Activated naive CD4-positive, alpha-beta T cell treated with anti-CD3 and anti-CD28 coated beads, Interleukin-2, amount 10 ng/mL, durations not matched to agents 7 days and 5 days (primary cell): ENCODE measurements around the gene WDR70.

Experiments used
- CTCF ChIA-PET: fragments of 350-600 bp; sonication (Branson Sonifier 250); formaldehyde crosslinking; loops from one replicate; lab custom pipeline; 2021; ENCODE audit warnings: antibody characterized with exemption; lab: Charles Lee
- DNase-seq: peaks from one replicate; pipeline ENCODE4 v3.0.0-alpha.2; 2020
- H3K27ac Mint-ChIP-seq: one replicate; pipeline ENCODE4 v1.8.0; 2021; ENCODE audit warnings: mild to moderate bottlenecking, moderate library complexity, mixed read lengths
- H3K27me3 Mint-ChIP-seq: one replicate; pipeline ENCODE4 v1.8.0; 2021; ENCODE audit warnings: mild to moderate bottlenecking, mixed read lengths
- H3K36me3 Mint-ChIP-seq: one replicate; pipeline ENCODE4 v1.8.0; 2021; ENCODE audit warnings: mixed read lengths
- H3K4me1 Mint-ChIP-seq: one replicate; pipeline ENCODE4 v1.8.0; 2021; ENCODE audit warnings: mixed read lengths
- H3K4me3 Mint-ChIP-seq: one replicate; pipeline ENCODE4 v1.8.0; 2021; ENCODE audit warnings: mild to moderate bottlenecking, moderate library complexity, mixed read lengths
- H3K9me3 Mint-ChIP-seq: one replicate; pipeline ENCODE4 v1.8.0; 2021; ENCODE audit warnings: mixed read lengths

The WDR70 gene

DNA sequence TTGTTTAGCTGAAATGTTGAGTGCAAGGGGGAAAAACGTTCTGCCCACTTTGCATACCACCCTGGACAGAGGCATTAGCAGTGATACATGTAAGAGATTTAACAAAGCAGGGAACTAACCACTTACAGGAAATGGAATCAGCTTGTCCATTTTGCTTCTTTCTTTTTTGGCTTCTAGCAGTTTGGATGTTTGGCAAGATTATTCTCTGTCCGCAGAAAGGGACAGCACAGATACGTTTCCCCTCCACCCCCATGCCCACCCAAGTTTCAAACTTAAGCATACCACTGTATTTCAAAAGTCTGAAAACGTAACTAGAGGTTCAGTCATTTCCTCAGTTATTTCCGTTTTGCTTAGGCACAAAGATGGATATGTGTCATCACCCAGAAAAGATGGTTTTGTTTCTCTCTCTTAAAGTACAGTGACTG, 342.3 kb downstream of the WDR70 start:
- DNase-seq, result no peak
- H3K27ac Mint-ChIP-seq, result peak overlapping the region; percentile 84
- CTCF ChIA-PET, result interaction anchor here (1.0 kb wide), 1 partner anchor 13 kb away, joined by 3 read pairs; no protein-coding TSS in a partner anchor

DNA sequence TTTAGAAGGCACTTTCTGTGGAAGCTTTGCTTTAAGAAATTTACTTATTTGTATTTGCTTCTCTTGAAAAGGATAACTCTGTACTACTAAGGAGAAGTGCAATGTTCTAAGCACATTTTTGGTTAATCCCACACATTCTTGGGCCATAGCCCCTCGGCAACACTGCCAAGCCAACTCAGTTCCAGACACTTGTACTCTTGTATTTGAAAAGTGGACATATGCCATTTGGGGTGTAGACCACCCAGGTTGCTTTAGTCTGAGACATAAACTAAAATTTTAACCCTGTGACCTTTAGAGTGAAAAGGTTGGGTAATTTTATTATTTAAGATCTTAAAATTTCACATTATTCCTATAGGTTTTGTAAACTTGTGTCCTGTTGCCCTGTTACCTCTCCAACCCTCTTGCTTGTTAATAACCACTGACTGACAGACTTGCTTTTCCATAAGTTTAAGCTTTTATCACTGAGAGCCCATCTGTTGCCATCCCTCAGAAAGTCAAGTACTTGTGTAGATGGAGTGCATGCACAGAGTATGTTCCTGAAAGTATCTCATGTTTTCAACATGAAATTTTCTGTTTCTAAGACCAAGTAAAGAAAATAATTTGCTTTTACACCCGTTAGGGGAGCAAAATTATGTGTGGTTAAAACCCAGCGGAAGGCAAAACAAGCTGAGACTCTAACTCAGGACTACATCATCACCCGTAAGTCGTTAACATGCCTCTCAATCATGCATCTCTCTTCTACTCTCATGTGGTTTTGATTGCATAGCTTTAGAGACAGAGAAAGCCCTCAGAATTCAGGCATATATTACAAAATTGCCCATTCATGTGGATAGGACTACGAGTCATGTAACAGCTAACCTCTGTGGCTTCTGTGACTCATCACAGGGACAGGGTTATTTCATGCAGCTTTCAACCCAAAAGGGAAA, 343.4 kb downstream of the WDR70 start:
- H3K36me3 Mint-ChIP-seq, result peaks cover 22% of the 10 kb centered on the region
- H3K4me1 Mint-ChIP-seq, result peaks cover 24% of the 10 kb centered on the region
- no peak overlapping the region for H3K4me3 Mint-ChIP-seq
- DNase-seq, result peak; percentile 30
- H3K9me3 Mint-ChIP-seq, result no peaks in the 10 kb centered on the region
- CTCF ChIA-PET, result interaction anchor here (1.0 to 3.1 kb wide), 6 partner anchors 12 to 309 kb away, joined by 3 to 17 read pairs (median 7); no protein-coding TSS in a partner anchor
- H3K27ac Mint-ChIP-seq, result peak overlapping the region; percentile 46
- no peaks in the 10 kb centered on the region for H3K27me3 Mint-ChIP-seq

More for the DNA sequence above, 342.3 kb downstream of the WDR70 start:
- no peaks in the 10 kb centered on the region for H3K9me3 Mint-ChIP-seq
- peaks cover 17% of the 10 kb centered on the region for H3K36me3 Mint-ChIP-seq
- H3K27me3 Mint-ChIP-seq, result no peaks in the 10 kb centered on the region
- H3K4me3 Mint-ChIP-seq, result no peak overlapping the region
- peaks cover 24% of the 10 kb centered on the region for H3K4me1 Mint-ChIP-seq

DNA sequence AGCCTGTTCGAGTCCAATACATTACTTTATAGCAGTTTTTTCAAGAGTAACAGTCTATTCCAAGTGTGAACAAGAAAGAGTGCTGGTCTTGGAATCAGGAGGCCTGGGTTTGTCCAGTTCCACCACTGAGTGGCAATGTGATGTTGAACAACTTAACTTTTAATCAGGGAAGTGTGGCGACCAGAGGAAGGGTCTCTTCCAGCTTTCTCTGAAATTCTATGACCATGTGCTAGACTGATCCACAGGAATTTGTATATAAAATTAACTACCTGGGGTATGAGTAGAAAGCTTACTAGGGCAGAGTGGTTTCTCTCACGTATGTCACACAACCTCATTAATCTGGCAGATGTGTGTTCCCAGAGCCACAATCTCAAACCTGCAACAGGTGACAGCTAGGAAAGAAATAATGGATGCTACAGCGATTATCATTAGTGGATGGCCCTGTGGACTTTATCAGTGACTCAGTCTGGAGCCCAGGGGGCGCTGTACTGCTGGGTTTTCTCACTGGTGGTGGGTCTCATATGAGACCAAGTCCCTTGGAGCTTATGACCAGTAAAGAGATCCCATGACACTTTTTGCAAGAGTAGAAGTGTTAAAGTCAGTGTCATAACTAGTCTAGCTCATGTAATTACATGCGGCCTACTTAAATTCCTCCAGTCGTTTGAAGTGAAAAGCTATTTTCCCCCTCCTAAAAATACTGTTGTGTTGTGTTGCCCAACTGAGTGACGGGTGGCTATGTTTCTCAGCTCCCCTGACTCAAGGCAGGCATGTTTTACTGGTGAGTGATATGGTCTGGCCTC, 344.2 kb downstream of the WDR70 start:
- H3K36me3 Mint-ChIP-seq, result peaks cover 23% of the 10 kb centered on the region
- H3K9me3 Mint-ChIP-seq, result no peaks in the 10 kb centered on the region
- no peak overlapping the region for H3K27ac Mint-ChIP-seq
- H3K4me3 Mint-ChIP-seq, result no peak overlapping the region
- no peaks in the 10 kb centered on the region for H3K27me3 Mint-ChIP-seq
- peaks cover 24% of the 10 kb centered on the region for H3K4me1 Mint-ChIP-seq
- no peak for DNase-seq
- CTCF ChIA-PET, result interaction anchor here (0.8 to 3.1 kb wide), 7 partner anchors 12 to 310 kb away, joined by 3 to 17 read pairs (median 7); no protein-coding TSS in a partner anchor

GRCh38 chr5:37724395-37725125, 345.4 kb downstream of the WDR70 start:
- Mint-ChIP-seq H3K9me3 (no peaks in the 10 kb centered on the region), H3K27me3 (no peaks in the 10 kb centered on the region), H3K4me1 (peaks cover 24% of the 10 kb centered on the region), H3K27ac (no peak overlapping the region), H3K36me3 (peaks cover 29% of the 10 kb centered on the region), H3K4me3 (no peak overlapping the region)
- CTCF ChIA-PET, result interaction anchor here (1.2 to 3.1 kb wide), 3 partner anchors 11 to 15 kb away, joined by 3 to 16 read pairs (median 9); no protein-coding TSS in a partner anchor
- no peak for DNase-seq

DNA sequence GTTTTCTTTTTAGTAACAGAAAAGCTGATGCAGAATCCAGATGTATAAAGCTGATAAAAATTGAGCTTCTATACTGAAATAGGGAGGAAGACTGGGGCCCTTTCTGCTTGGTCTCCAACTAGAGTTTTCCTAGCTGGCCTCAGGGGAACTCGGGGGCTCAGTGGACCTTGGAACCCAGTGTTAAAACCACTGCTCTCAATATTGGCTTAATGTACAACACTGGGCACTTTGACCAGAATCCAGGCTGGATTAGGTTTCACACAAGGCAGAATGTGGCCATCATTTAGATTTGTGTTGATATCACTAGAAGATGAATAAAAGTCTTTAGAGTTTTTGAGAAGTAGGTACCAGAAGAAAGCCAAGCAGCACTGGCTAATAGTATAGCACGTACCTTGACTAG, 346.1 kb downstream of the WDR70 start:
- no peak overlapping the region for H3K4me3 Mint-ChIP-seq
- H3K4me1 Mint-ChIP-seq, result peaks cover 24% of the 10 kb centered on the region
- H3K36me3 Mint-ChIP-seq, result peaks cover 32% of the 10 kb centered on the region
- no peaks in the 10 kb centered on the region for H3K9me3 Mint-ChIP-seq
- H3K27me3 Mint-ChIP-seq, result no peaks in the 10 kb centered on the region
- no peak for DNase-seq
- H3K27ac Mint-ChIP-seq, result no peak overlapping the region
- CTCF ChIA-PET, result interaction anchor here (1.2 to 3.1 kb wide), 2 partner anchors 10 to 13 kb away, joined by 9 to 16 read pairs; no protein-coding TSS in a partner anchor

- H3K4me3 Mint-ChIP-seq, result no peak overlapping the region
Observed at GRCh38 chr5:37727238-37727637, 348.1 kb downstream of the WDR70 start.

GRCh38 chr5:37730896-37731455, 351.9 kb downstream of the WDR70 start:
- DNase-seq, result no peak
- H3K9me3 Mint-ChIP-seq, result no peaks in the 10 kb centered on the region
- H3K4me1 Mint-ChIP-seq, result peaks cover 3% of the 10 kb centered on the region
- H3K27ac Mint-ChIP-seq, result no peak overlapping the region
- no peaks in the 10 kb centered on the region for H3K27me3 Mint-ChIP-seq
- CTCF ChIA-PET, result no interaction called here
- peaks cover 21% of the 10 kb centered on the region for H3K36me3 Mint-ChIP-seq
- H3K4me3 Mint-ChIP-seq, result no peak overlapping the region

More at GRCh38 chr5:37727238-37727637, 348.1 kb downstream of the WDR70 start:
- CTCF ChIA-PET, result no interaction called here
- DNase-seq, result no peak
- Mint-ChIP-seq H3K9me3 (no peaks in the 10 kb centered on the region), H3K36me3 (peaks cover 25% of the 10 kb centered on the region), H3K27ac (no peak overlapping the region), H3K4me1 (peaks cover 11% of the 10 kb centered on the region), H3K27me3 (no peaks in the 10 kb centered on the region)

DNA sequence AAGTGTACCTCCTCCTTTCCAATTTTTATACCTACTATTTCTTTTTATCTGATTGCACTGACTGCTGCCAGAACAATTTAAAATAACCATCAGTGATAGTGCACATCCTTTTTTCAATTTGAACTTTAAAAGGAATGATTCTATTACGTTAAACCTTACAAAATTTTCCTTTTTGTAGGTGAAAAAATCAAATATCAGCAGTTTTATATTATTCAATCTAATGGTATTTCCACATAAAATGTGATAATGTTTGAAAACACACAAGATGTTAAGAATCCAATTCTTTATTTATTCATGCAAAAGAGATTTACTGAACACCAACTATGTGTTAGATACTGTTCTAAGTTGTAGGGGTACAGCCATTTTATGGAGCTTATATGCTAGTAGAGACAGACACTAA, 355.0 kb downstream of the WDR70 start:
- peaks cover 15% of the 10 kb centered on the region for H3K4me1 Mint-ChIP-seq
- no peak overlapping the region for H3K27ac Mint-ChIP-seq
- H3K36me3 Mint-ChIP-seq, result peaks cover 11% of the 10 kb centered on the region
- DNase-seq, result no peak
- no peak overlapping the region for H3K4me3 Mint-ChIP-seq
- CTCF ChIA-PET, result interaction anchor here (1.6 to 2.7 kb wide), 2 partner anchors 11 to 12 kb away, joined by 3 to 17 read pairs; no protein-coding TSS in a partner anchor
- no peaks in the 10 kb centered on the region for H3K27me3 Mint-ChIP-seq
- no peaks in the 10 kb centered on the region for H3K9me3 Mint-ChIP-seq

- CTCF ChIA-PET, result interaction anchor here (1.6 to 2.7 kb wide), 4 partner anchors 11 to 323 kb away, joined by 3 to 17 read pairs (median 6); no protein-coding TSS in a partner anchor
Observed at GRCh38 chr5:37735649-37736347, 356.7 kb downstream of the WDR70 start.

DNA sequence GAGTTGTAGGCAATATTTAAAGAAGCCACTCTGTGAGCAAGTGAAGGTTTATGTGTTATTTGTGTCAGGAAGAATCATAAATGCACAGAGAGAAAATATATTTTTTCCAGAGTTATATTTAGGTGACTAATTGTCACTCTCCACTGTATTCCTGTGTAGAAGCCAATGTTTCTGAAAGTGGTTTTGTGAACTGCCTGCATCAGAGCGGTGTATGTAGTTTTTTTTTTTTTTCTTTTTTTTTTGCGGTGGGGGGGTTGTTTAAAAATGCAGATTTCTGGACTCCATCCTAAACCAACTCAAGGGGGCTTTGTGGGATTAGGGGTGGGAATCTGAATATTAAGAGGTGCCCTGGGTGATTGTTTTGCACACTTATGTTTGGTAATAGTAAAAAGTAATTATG, 357.3 kb downstream of the WDR70 start:
- peaks cover 12% of the 10 kb centered on the region for H3K36me3 Mint-ChIP-seq
- H3K4me1 Mint-ChIP-seq, result peaks cover 15% of the 10 kb centered on the region
- no peaks in the 10 kb centered on the region for H3K9me3 Mint-ChIP-seq
- no peak for DNase-seq
- H3K4me3 Mint-ChIP-seq, result no peak overlapping the region
- no peak overlapping the region for H3K27ac Mint-ChIP-seq
- CTCF ChIA-PET, result interaction anchor here (1.6 to 2.7 kb wide), 3 partner anchors 11 to 323 kb away, joined by 4 to 17 read pairs (median 9); no protein-coding TSS in a partner anchor
- no peaks in the 10 kb centered on the region for H3K27me3 Mint-ChIP-seq

More at GRCh38 chr5:37735649-37736347, 356.7 kb downstream of the WDR70 start:
- no peak for DNase-seq
- Mint-ChIP-seq H3K9me3 (no peaks in the 10 kb centered on the region), H3K36me3 (peaks cover 10% of the 10 kb centered on the region), H3K4me1 (peaks cover 15% of the 10 kb centered on the region), H3K27ac (no peak overlapping the region), H3K4me3 (no peak overlapping the region), H3K27me3 (no peaks in the 10 kb centered on the region)

DNA sequence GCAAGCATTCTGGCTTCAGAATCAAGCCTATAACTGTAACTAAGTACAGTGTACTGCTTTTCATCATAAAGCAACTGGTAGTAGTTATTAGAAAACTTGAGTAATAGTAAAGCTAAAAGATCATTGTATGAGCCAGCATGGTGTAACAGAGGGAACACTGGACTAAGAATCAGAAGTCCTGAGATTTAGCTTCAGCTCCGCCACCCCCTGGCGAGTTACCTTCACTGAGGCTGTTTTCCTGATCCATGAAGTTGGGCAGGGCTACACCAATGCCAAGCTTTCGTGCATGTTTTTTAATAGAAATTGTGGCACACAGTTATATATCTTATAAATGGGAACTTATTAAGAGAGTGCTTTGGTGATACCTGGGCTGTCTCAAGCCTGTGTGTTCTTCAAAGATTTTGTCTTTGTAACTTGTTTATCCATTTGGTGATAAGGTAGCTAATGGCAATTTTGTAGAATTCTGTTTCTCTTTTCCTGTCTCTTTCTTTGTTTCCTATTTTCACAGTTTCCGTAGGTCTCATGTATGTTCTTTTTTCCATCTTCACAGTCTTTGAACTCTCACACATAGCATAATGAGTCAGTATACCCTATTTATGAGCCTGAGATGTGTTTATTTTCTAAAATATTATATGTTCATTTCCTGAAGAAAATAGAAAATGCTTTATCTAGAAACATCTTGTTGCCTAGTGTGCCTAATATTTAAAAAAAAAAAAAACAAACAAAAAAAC, 358.4 kb downstream of the WDR70 start:
- Mint-ChIP-seq H3K36me3 (peaks cover 13% of the 10 kb centered on the region), H3K9me3 (no peaks in the 10 kb centered on the region), H3K27ac (no peak overlapping the region), H3K27me3 (no peaks in the 10 kb centered on the region), H3K4me1 (peaks cover 15% of the 10 kb centered on the region), H3K4me3 (no peak overlapping the region)
- CTCF ChIA-PET, result interaction anchor here (0.5 to 2.8 kb wide), 2 partner anchors 14 to 873 kb away, joined by 3 to 16 read pairs; no protein-coding TSS in a partner anchor
- no peak for DNase-seq
